ENCODE data around the gene CAMK1. TPM values are rescaled to one million over a fixed set of nuclear protein-coding genes. Genes with fewer than 3 reads are reported as not detected.

The CAMK1 gene
- total RNA-seq, 1 experiment from 2014 or later, result 9.7 TPM

GRCh38 chr3:9803494-9803893 is 33.7 kb upstream of the CAMK1 start:
- BruUV-seq (replicated peaks), result no TSS peak
- ChIA-PET CTCF (interaction anchor here (1.2 kb wide), 1 partner anchor 143 kb away, joined by 3 read pairs; no protein-coding TSS in a partner anchor), POLR2A (no interaction called here)
- no peak overlapping the region for H3K4me3 ChIP-seq (ENCODE audit: low read depth in 2 of 2, low read length in 2 of 2)
- no peaks in the 10 kb centered on the region for H3K9me3 ChIP-seq (ENCODE audit: control insufficient read depth, insufficient read depth, low read depth, low read length)
- TF ChIP-seq REST (IDR thresholded peaks at IDR 0.05; ENCODE audit: insufficient read depth in 1 of 2, low read depth in 2 of 2, low read length in 1 of 2) (no peak), SIN3A (IDR thresholded peaks at IDR 0.05; ENCODE audit: borderline replicate concordance, insufficient read depth, low read depth, low read length) (no peak), TCF7L2 (IDR thresholded peaks at IDR 0.05; ENCODE audit: low read depth, low read length) (no peak), CTCF (IDR thresholded peaks at IDR 0.05) (no peak), POLR2AphosphoS5 (IDR thresholded peaks at IDR 0.05; ENCODE audit: low read depth, low read length) (no peak)
- intact Hi-C loops (cut with micrococcal nuclease; ENCODE audit: unreplicated experiment), result no loop called here
- peaks cover 19% of the 10 kb centered on the region; the same call in 1 of the 2 replicates for H3K36me3 ChIP-seq (ENCODE audit: control insufficient read depth, insufficient read depth, low read length)
- DNase-seq (ENCODE audit: low read depth, low spot score) (no peak), ATAC-seq (no peak)
- peaks cover 3% of the 10 kb centered on the region; the same call in 1 of the 2 replicates for H3K4me1 ChIP-seq (ENCODE audit: control insufficient read depth, insufficient read depth, low read length)
- no peak overlapping the region for H3K27ac ChIP-seq (ENCODE audit: low read length)
- in situ Hi-C loops (cut with HindIII; ENCODE audit: low pct_unique_long_range_greater_than_20kb, low sequenced_read_pairs), result no loop called here
- H3K27me3 ChIP-seq (ENCODE audit: control insufficient read depth, insufficient read depth, low read length), result no peaks in the 10 kb centered on the region

GRCh38 chr3:9800529-9800928 is 30.8 kb upstream of the CAMK1 start:
- no peak for TF ChIP-seq TCF7L2 (IDR thresholded peaks at IDR 0.05; ENCODE audit: low read depth, low read length)
- no peaks in the 10 kb centered on the region for H3K27me3 ChIP-seq (ENCODE audit: control insufficient read depth, insufficient read depth, low read length)
- H3K4me1 ChIP-seq (ENCODE audit: control insufficient read depth, insufficient read depth, low read length), result no peaks in the 10 kb centered on the region
- intact Hi-C loops (cut with micrococcal nuclease; ENCODE audit: unreplicated experiment) (no loop called here), in situ Hi-C loops (cut with HindIII; ENCODE audit: low pct_unique_long_range_greater_than_20kb, low sequenced_read_pairs) (no loop called here)
- no peak overlapping the region for H3K27ac ChIP-seq (ENCODE audit: low read length)
- no peaks in the 10 kb centered on the region for H3K9me3 ChIP-seq (ENCODE audit: control insufficient read depth, insufficient read depth, low read depth, low read length)
- CTCF ChIA-PET, result no interaction called here
- peaks cover 24% of the 10 kb centered on the region for H3K36me3 ChIP-seq (ENCODE audit: control insufficient read depth, insufficient read depth, low read length)
- ATAC-seq, result no peak
- BruUV-seq (replicated peaks), result no TSS peak
- POLR2A ChIA-PET, result no interaction called here
- no peak for DNase-seq (ENCODE audit: low read depth, low spot score)
- no peak overlapping the region for H3K4me3 ChIP-seq (ENCODE audit: low read depth in 2 of 2, low read length in 2 of 2)

GRCh38 chr3:9797196-9797945 is 27.6 kb upstream of the CAMK1 start:
- intact Hi-C loops (cut with micrococcal nuclease; ENCODE audit: unreplicated experiment) (no loop called here), in situ Hi-C loops (cut with HindIII; ENCODE audit: low pct_unique_long_range_greater_than_20kb, low sequenced_read_pairs) (no loop called here)
- CTCF ChIA-PET, result no interaction called here
- Histone ChIP-seq H3K27me3 (ENCODE audit: control insufficient read depth, insufficient read depth, low read length) (no peaks in the 10 kb centered on the region), H3K9me3 (ENCODE audit: control insufficient read depth, insufficient read depth, low read depth, low read length) (no peaks in the 10 kb centered on the region), H3K27ac (ENCODE audit: low read length) (no peak overlapping the region), H3K4me1 (ENCODE audit: control insufficient read depth, insufficient read depth, low read length) (no peaks in the 10 kb centered on the region), H3K36me3 (ENCODE audit: control insufficient read depth, insufficient read depth, low read length) (peaks cover 14% of the 10 kb centered on the region), H3K4me3 (ENCODE audit: low read depth in 2 of 2, low read length in 2 of 2) (no peak overlapping the region)
- DNase-seq (ENCODE audit: low read depth, low spot score), result no peak
- no peak for ATAC-seq
- TF ChIP-seq CTCF (IDR thresholded peaks at IDR 0.05) (no peak), REST (IDR thresholded peaks at IDR 0.05; ENCODE audit: insufficient read depth in 1 of 2, low read depth in 2 of 2, low read length in 1 of 2) (no peak), POLR2AphosphoS5 (IDR thresholded peaks at IDR 0.05; ENCODE audit: low read depth, low read length) (no peak), TCF7L2 (IDR thresholded peaks at IDR 0.05; ENCODE audit: low read depth, low read length) (no peak), SIN3A (IDR thresholded peaks at IDR 0.05; ENCODE audit: borderline replicate concordance, insufficient read depth, low read depth, low read length) (no peak)
- POLR2A ChIA-PET, result interaction anchor here (0.7 kb wide), 1 partner anchor 27 kb away, joined by 13 read pairs; no protein-coding TSS in a partner anchor
- no TSS peak for BruUV-seq (replicated peaks)

Measured in Panc1 (cell line).